HG03196 (cell line): Measurements from ENCODE around the gene ZNF777.

ENCODE experiments used
- ATAC-seq: cut with Tn5 transposase; IDR thresholded peaks from one replicate; pipeline ENCODE4 v1.9.1; 2021; ENCODE audit not compliant: unreplicated experiment

The ZNF777 gene

GRCh38 chr7:149477494-149478443 is 16.9 kb upstream of the ZNF777 start:
- ATAC-seq, result no peak

GRCh38 chr7:149476791-149477190 is 15.9 kb upstream of the ZNF777 start:
- no peak for ATAC-seq

GRCh38 chr7:149475121-149476045 is 14.5 kb upstream of the ZNF777 start:
- no peak for ATAC-seq

GRCh38 chr7:149474309-149475120 is 13.7 kb upstream of the ZNF777 start:
- no peak for ATAC-seq

- ATAC-seq, result no peak
Measured at GRCh38 chr7:149473251-149473650, 12.4 kb upstream of the ZNF777 start.

- ATAC-seq, result no peak
Measured at GRCh38 chr7:149471289-149471953, 10.6 kb upstream of the ZNF777 start.

- no peak for ATAC-seq
Measured at GRCh38 chr7:149469806-149470205, 8.9 kb upstream of the ZNF777 start.

GRCh38 chr7:149468208-149468607 is 7.3 kb upstream of the ZNF777 start:
- no peak for ATAC-seq

GRCh38 chr7:149467321-149467859 is 6.5 kb upstream of the ZNF777 start:
- ATAC-seq, result no peak

GRCh38 chr7:149466364-149466763 is 5.5 kb upstream of the ZNF777 start:
- no peak for ATAC-seq

GRCh38 chr7:149463500-149464161 is 2.8 kb upstream of the ZNF777 start:
- no peak for ATAC-seq

- no peak for ATAC-seq
Measured at GRCh38 chr7:149462101-149462520, 1.2 kb upstream of the ZNF777 start.

GRCh38 chr7:149459540-149460452 is 1.1 kb downstream of the ZNF777 start:
- ATAC-seq, result peak; percentile 32

- no peak for ATAC-seq
Measured at GRCh38 chr7:149459201-149459539, 1.7 kb downstream of the ZNF777 start.

- no peak for ATAC-seq
Measured at GRCh38 chr7:149458235-149458634, 2.6 kb downstream of the ZNF777 start.

GRCh38 chr7:149457766-149458165 is 3.1 kb downstream of the ZNF777 start:
- no peak for ATAC-seq

GRCh38 chr7:149456506-149457421 is 4.1 kb downstream of the ZNF777 start:
- no peak for ATAC-seq
